ENCODE measurements around the gene CCDC40.

Gene CCDC40

GRCh38 chr17:79997011-79997660 is 39.3 kb upstream of the CCDC40 start:
- DNase-seq (ENCODE audit: low read depth in 4 of 4, low spot score in 1 of 4) = peak in 2 of 4 experiments; percentile 28 to 42

- DNase-seq (ENCODE audit: low read depth in 4 of 4, low spot score in 1 of 4) = no peak
Measured at GRCh38 chr17:80000136-80000535, 36.3 kb upstream of the CCDC40 start.

GRCh38 chr17:80000981-80001775 is 35.3 kb upstream of the CCDC40 start:
- no peak for DNase-seq (ENCODE audit: low read depth in 4 of 4, low spot score in 1 of 4)

GRCh38 chr17:80002070-80002641 is 34.3 kb upstream of the CCDC40 start:
- no peak for DNase-seq (ENCODE audit: low read depth in 4 of 4, low spot score in 1 of 4)

GRCh38 chr17:80002690-80003490 is 33.6 kb upstream of the CCDC40 start:
- DNase-seq (ENCODE audit: low read depth in 4 of 4, low spot score in 1 of 4) = no peak

- DNase-seq (ENCODE audit: low read depth in 4 of 4, low spot score in 1 of 4) = no peak
Measured at GRCh38 chr17:80003969-80004368, 32.5 kb upstream of the CCDC40 start.

GRCh38 chr17:80005360-80006338 is 30.8 kb upstream of the CCDC40 start:
- DNase-seq (ENCODE audit: low read depth in 4 of 4, low spot score in 1 of 4) = peak in 2 of 4 experiments; percentile 42 to 59

GRCh38 chr17:80006339-80006720 is 30.1 kb upstream of the CCDC40 start:
- no peak for DNase-seq (ENCODE audit: low read depth in 4 of 4, low spot score in 1 of 4)

GRCh38 chr17:80006811-80007752 is 29.4 kb upstream of the CCDC40 start:
- no peak for DNase-seq (ENCODE audit: low read depth in 4 of 4, low spot score in 1 of 4)

- no peak for DNase-seq (ENCODE audit: low read depth in 4 of 4, low spot score in 1 of 4)
Measured at GRCh38 chr17:80007939-80008338, 28.5 kb upstream of the CCDC40 start.

GRCh38 chr17:80008383-80008840 is 28.0 kb upstream of the CCDC40 start:
- DNase-seq (ENCODE audit: low read depth in 4 of 4, low spot score in 1 of 4) = peak; percentile 53 to 79 (median 64)

GRCh38 chr17:80008848-80009247 is 27.6 kb upstream of the CCDC40 start:
- DNase-seq (ENCODE audit: low read depth in 4 of 4, low spot score in 1 of 4) = no peak

- no peak for DNase-seq (ENCODE audit: low read depth in 4 of 4, low spot score in 1 of 4)
Measured at GRCh38 chr17:80009391-80010282, 26.8 kb upstream of the CCDC40 start.

- DNase-seq (ENCODE audit: low read depth in 4 of 4, low spot score in 1 of 4) = no peak
Measured at GRCh38 chr17:80010283-80010858, 26.1 kb upstream of the CCDC40 start.

GRCh38 chr17:80011989-80012555 is 24.4 kb upstream of the CCDC40 start:
- no peak for DNase-seq (ENCODE audit: low read depth in 4 of 4, low spot score in 1 of 4)

GRCh38 chr17:80012765-80013741 is 23.4 kb upstream of the CCDC40 start:
- DNase-seq (ENCODE audit: low read depth in 4 of 4, low spot score in 1 of 4) = no peak

All from stimulated activated CD4-positive, alpha-beta T cell treated with anti-CD3 and anti-CD28 coated beads, Interleukin-1b, Interleukin-23, amount 100 ng/mL, for 24 hours (primary cell).